Sigmoid colon (tissue), 7 donors: ENCODE measurements around the gene CTNNA2. TPM values are rescaled to one million over a fixed set of nuclear protein-coding genes. Genes with fewer than 3 reads are reported as not detected.

ENCODE experiments used
- DNase-seq: peaks from one replicate; pipeline ENCODE4 v3.0.0-alpha.2; 2019
- H3K27ac ChIP-seq, 4 donors: fragments of 200-600 bp; sonication (generic); one replicate each; pipeline ENCODE4 v1.5.1; 2016 to 2019; ENCODE audit warnings: mild to moderate bottlenecking in 1 of 4
- H3K27me3 ChIP-seq, 3 donors: fragments of 200-600 bp; sonication (generic); one replicate each; pipeline ENCODE4 v1.5.1; 2019; ENCODE audit warnings: mild to moderate bottlenecking in 1 of 3
- H3K36me3 ChIP-seq, 4 donors: fragments of 200-600 bp; sonication (generic); one replicate each; pipeline ENCODE4 v1.5.1; 2016 to 2019
- H3K4me1 ChIP-seq, 4 donors: fragments of 200-600 bp; sonication (generic); one replicate each; pipeline ENCODE4 v1.5.1; 2017 to 2019
- H3K4me3 ChIP-seq, 4 donors: fragments of 200-600 bp; sonication (generic); one replicate each; pipeline ENCODE4 v1.5.1; 2017 to 2019; ENCODE audit warnings: mild to moderate bottlenecking in 2 of 4, moderate library complexity in 1 of 4
- H3K9me3 ChIP-seq, 4 donors: fragments of 200-600 bp in 3 of 4; sonication (generic) in 3 of 4; one replicate each; pipeline versions ENCODE4 v1.5.1 to v1.6.1; 2013 to 2019
- CTCF ChIP-seq, 4 experiments: fragments of 450-650 bp in 3 of 4; fragments of 200-600 bp in 1 of 4; IDR thresholded peaks; one replicate each; pipeline ENCODE4 v1.5.1; 2016 to 2019; ENCODE audit warnings: antibody characterized with exemption in 4 of 4, mild to moderate bottlenecking in 3 of 4, moderate library complexity in 2 of 4
- EP300 ChIP-seq, 4 donors: sonication (generic); formaldehyde crosslinking; IDR thresholded peaks; one replicate each; pipeline ENCODE4 v1.6.1; 2017; ENCODE audit warnings: antibody characterized with exemption in 4 of 4
- POLR2A ChIP-seq, 2 donors: fragments of 450-650 bp; IDR thresholded peaks; one replicate each; pipeline ENCODE4 v1.6.1; 2016; ENCODE audit warnings: antibody characterized with exemption in 2 of 2, mild to moderate bottlenecking in 2 of 2, moderate library complexity in 2 of 2
- POLR2AphosphoS5 ChIP-seq, 4 donors: sonication (generic); formaldehyde crosslinking; IDR thresholded peaks; one replicate each; pipeline ENCODE4 v1.6.1; 2017; ENCODE audit warnings: antibody characterized with exemption in 4 of 4
- WGBS, 2 donors: extraction: QIAGEN DNeasy Blood & Tissue Kit; methylation state at CpG; one replicate each; pipeline ENCODE4 v1.1.7; 2013; 5-methylcytosine and 5-hydroxymethylcytosine counted together
- intact Hi-C: fragments of 100-400 bp; cut with DNase I; formaldehyde crosslinking; loops from one replicate; pipeline ENCODE4 v1.15.1; 2023
- polyA plus RNA-seq, 3 donors: library from polyadenylated mRNA; stranded (reverse); fragments of 200-250 nt; gene quantifications; one replicate each; pipeline ENCODE4 v1.2.3, GENCODE V29; 2013
- total RNA-seq, 4 donors: library from RNA; depleted of rRNA; stranded (reverse); fragments of >200 nt; gene quantifications; one replicate each; pipeline ENCODE4 v1.1.0, GENCODE V29; 2016
- donor health status: healthy with polysubstance abuse.
- donor health status: Bipolar disorder and iron deficiency.
- donor health status: healthy.

Gene CTNNA2
- total and polyA plus RNA-seq, 7 donors = 1.4 to 8.6 (median 3.8) TPM; not detected in 2

GRCh38 chr2:79906139-79906890, 393.5 kb downstream of the CTNNA2 start:
- no peak overlapping the region for H3K4me3 ChIP-seq
- H3K27me3 ChIP-seq = no peaks in the 10 kb centered on the region
- intact Hi-C loops = no loop called here
- 88 to 93% methylated on average over 10 of the region's 10 CpGs for WGBS, 2 donors
- H3K4me1 ChIP-seq = no peaks in the 10 kb centered on the region
- H3K27ac ChIP-seq = no peak overlapping the region
- H3K36me3 ChIP-seq = no peaks in the 10 kb centered on the region
- no peak for DNase-seq
- no peaks in the 10 kb centered on the region for H3K9me3 ChIP-seq
- TF ChIP-seq POLR2A (IDR thresholded peaks at IDR 0.05) = no peak
- TF ChIP-seq CTCF (IDR thresholded peaks at IDR 0.05) = no peak
- TF ChIP-seq EP300 (IDR thresholded peaks at IDR 0.05) = no peak
- TF ChIP-seq POLR2AphosphoS5 (IDR thresholded peaks at IDR 0.05) = no peak

- TF ChIP-seq EP300 (IDR thresholded peaks at IDR 0.05) = no peak
- no peak for TF ChIP-seq CTCF (IDR thresholded peaks at IDR 0.05)
- no peak for TF ChIP-seq POLR2A (IDR thresholded peaks at IDR 0.05)
- TF ChIP-seq POLR2AphosphoS5 (IDR thresholded peaks at IDR 0.05) = no peak
Observed at GRCh38 chr2:79909521-79909920, 396.7 kb downstream of the CTNNA2 start.

GRCh38 chr2:79910643-79911042, 397.8 kb downstream of the CTNNA2 start:
- TF ChIP-seq POLR2A (IDR thresholded peaks at IDR 0.05) (no peak), EP300 (IDR thresholded peaks at IDR 0.05) (no peak), POLR2AphosphoS5 (IDR thresholded peaks at IDR 0.05) (no peak)
- Histone ChIP-seq H3K27me3 (no peaks in the 10 kb centered on the region), H3K27ac (no peak overlapping the region), H3K36me3 (no peaks in the 10 kb centered on the region), H3K4me1 (no peaks in the 10 kb centered on the region), H3K9me3 (no peaks in the 10 kb centered on the region), H3K4me3 (no peak overlapping the region)
- intact Hi-C loops = no loop called here
- 32 to 63% methylated on average over 1 of the region's 1 CpG for WGBS, 2 donors
- no peak for DNase-seq

More at GRCh38 chr2:79909521-79909920, 396.7 kb downstream of the CTNNA2 start:
- Histone ChIP-seq H3K9me3 (no peaks in the 10 kb centered on the region), H3K27me3 (no peaks in the 10 kb centered on the region), H3K36me3 (no peaks in the 10 kb centered on the region), H3K27ac (no peak overlapping the region), H3K4me1 (no peaks in the 10 kb centered on the region), H3K4me3 (no peak overlapping the region)
- no peak for DNase-seq
- intact Hi-C loops = no loop called here
- WGBS, 2 donors = 95% methylated on average over 22 of the region's 22 CpGs

- intact Hi-C loops = no loop called here
- TF ChIP-seq CTCF (IDR thresholded peaks at IDR 0.05) (no peak), POLR2AphosphoS5 (IDR thresholded peaks at IDR 0.05) (no peak), POLR2A (IDR thresholded peaks at IDR 0.05) (no peak), EP300 (IDR thresholded peaks at IDR 0.05) (no peak)
- Histone ChIP-seq H3K9me3 (no peaks in the 10 kb centered on the region), H3K36me3 (no peaks in the 10 kb centered on the region), H3K27me3 (no peaks in the 10 kb centered on the region), H3K27ac (no peak overlapping the region), H3K4me1 (no peaks in the 10 kb centered on the region), H3K4me3 (no peak overlapping the region)
- WGBS, 2 donors = 72 to 73% methylated on average over 4 of the region's 4 CpGs
- no peak for DNase-seq
Observed at GRCh38 chr2:79915455-79915854, 402.6 kb downstream of the CTNNA2 start.

- no peak for DNase-seq
- Histone ChIP-seq H3K36me3 (no peaks in the 10 kb centered on the region), H3K4me1 (no peaks in the 10 kb centered on the region), H3K27ac (no peak overlapping the region), H3K27me3 (no peaks in the 10 kb centered on the region), H3K9me3 (no peaks in the 10 kb centered on the region), H3K4me3 (no peak overlapping the region)
- TF ChIP-seq CTCF (IDR thresholded peaks at IDR 0.05) = no peak
- TF ChIP-seq EP300 (IDR thresholded peaks at IDR 0.05) = no peak
- TF ChIP-seq POLR2A (IDR thresholded peaks at IDR 0.05) = no peak
- no peak for TF ChIP-seq POLR2AphosphoS5 (IDR thresholded peaks at IDR 0.05)
- intact Hi-C loops = no loop called here
- WGBS, 2 donors = 80 to 88% methylated on average over 3 of the region's 4 CpGs
Observed at GRCh38 chr2:79916285-79916684, 403.4 kb downstream of the CTNNA2 start.
